GM10266 (cell line): Measurements from ENCODE around the gene PAQR6.

Experiments
- DNase-seq: peaks from one replicate; pipeline ENCODE4 v3.0.0; 2012; ENCODE audit errors: extremely low spot score
- TF ChIP-seq, protein P1 (sequence below): IDR thresholded peaks from 2 replicates; pipeline ENCODE4 v1.5.1; 2012; ENCODE audit warnings: mild to moderate bottlenecking, low read depth; ENCODE audit not compliant: control insufficient read depth, insufficient read depth; ENCODE audit errors: missing control alignments

The PAQR6 gene

GRCh38 chr1:156266051-156266450, 18.2 kb upstream of the PAQR6 start:
- TF ChIP-seq, protein P1, sequence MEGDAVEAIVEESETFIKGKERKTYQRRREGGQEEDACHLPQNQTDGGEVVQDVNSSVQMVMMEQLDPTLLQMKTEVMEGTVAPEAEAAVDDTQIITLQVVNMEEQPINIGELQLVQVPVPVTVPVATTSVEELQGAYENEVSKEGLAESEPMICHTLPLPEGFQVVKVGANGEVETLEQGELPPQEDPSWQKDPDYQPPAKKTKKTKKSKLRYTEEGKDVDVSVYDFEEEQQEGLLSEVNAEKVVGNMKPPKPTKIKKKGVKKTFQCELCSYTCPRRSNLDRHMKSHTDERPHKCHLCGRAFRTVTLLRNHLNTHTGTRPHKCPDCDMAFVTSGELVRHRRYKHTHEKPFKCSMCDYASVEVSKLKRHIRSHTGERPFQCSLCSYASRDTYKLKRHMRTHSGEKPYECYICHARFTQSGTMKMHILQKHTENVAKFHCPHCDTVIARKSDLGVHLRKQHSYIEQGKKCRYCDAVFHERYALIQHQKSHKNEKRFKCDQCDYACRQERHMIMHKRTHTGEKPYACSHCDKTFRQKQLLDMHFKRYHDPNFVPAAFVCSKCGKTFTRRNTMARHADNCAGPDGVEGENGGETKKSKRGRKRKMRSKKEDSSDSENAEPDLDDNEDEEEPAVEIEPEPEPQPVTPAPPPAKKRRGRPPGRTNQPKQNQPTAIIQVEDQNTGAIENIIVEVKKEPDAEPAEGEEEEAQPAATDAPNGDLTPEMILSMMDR, result no peak
- no peak for DNase-seq

DNA sequence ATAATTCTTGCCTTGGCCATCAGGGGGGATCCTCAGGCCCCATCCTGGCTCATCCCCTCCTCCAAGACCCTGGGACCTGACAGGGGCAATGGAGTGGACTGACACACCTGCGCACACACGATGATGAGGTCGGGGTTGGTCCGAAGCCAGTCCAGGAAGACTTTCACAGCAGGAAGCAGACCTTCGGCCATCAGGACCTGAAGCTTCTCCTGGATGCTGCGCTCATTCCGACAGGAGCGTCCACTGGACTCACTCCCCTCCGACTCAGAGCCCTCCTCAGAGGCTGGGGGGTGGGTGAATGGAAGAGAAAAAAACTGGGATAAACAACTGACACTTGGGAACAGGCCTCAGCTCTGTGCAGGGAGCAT, 15.4 kb upstream of the PAQR6 start:
- TF ChIP-seq, protein P1, result no peak
- DNase-seq, result no peak

- no peak for DNase-seq
Measured at GRCh38 chr1:156262461-156263287, 14.8 kb upstream of the PAQR6 start.

GRCh38 chr1:156260896-156261295, 13.0 kb upstream of the PAQR6 start:
- TF ChIP-seq, protein P1, result no peak
- no peak for DNase-seq

More at GRCh38 chr1:156262461-156263287, 14.8 kb upstream of the PAQR6 start:
- TF ChIP-seq, protein P1, result no peak

DNA sequence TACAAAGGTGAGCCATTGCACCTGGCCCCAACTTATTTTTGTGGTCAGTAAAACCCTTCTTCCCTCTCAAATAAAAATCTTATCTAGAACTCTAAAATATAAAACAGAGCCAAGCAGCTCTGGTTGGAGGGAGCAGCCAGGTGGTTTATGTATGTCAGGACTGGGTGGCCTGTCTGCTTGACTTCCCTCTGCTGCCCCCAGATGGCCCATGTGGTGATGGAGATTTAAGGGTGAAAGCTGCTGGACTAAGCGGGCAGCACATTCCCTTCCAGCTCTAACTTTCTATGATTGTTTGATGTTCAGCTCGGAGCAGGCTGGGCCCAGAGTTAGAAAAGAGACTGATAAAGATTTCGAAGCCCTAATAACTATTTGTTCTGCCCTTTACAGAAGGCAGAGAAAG, 11.9 kb upstream of the PAQR6 start:
- no peak for DNase-seq
- TF ChIP-seq, protein P1, result peak; percentile 20

DNA sequence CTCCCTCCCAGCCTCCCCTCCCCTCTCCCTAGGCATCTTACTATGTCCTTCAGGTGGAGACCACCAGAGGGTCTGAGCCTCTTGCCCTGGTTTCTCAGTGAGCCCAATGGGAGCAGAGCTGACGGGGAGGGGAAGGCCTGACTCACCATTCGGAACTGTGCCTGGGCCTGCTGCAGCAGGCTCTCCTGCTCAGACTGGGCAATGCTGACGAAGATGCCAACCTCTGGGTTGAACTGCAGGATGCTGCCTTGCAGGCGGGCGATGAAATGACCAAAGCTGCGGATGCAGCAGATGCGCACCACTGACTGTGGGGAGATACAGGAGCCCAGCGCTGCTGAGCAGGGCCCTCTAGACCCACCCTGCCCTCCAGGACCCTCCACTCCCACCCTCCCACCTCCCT, 11.0 kb upstream of the PAQR6 start:
- DNase-seq, result no peak
- TF ChIP-seq, protein P1, result no peak

GRCh38 chr1:156257711-156258110, 9.9 kb upstream of the PAQR6 start:
- TF ChIP-seq, protein P1, result no peak
- no peak for DNase-seq
